Measurements from ENCODE around the gene PHF21A.
"Not testable (repeated sequence)": the region's sequence is repeated elsewhere in the genome, so short reads cannot be mapped to it uniquely, and the experiment has no call there.

PHF21A gene

DNA sequence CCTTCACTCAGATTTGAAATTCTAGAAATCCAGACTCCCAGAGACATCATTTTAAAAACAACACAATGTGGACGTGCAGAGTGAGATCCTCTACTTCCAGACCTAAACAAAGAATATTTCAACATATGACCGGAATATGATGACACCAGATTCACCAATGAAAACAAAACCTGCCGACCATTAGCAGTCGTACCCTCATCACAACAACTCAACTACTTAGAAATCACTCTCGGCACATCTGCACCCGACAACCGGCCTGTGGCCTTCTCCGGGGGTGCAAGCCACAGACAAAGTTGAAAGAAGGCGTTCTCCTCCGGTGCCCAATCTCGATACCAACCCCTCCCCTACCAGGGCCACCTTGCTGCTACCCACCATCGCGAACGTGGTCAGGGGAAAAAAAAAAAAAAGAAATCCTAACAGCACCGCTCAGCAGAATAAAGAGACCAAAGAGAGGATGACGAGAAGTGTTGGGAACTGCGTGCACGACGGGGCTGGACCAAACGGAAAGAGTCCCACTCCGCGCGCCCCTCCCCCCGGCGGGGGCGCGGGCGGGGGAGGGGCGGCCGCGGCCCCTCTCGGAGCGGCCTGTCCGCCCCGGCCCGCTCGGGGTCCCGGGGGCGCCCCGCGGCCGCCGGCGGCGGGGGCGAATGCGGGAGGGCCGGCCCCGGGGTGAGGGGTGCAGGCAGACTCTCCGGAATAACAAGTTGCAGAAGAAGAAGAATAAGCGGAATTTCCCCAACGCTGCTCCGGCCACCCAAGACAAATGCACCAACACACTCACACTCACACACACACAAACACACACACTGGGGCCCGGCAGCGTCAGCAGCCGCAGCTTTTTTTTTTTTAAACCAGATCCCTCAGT is 1.7 kb downstream of the PHF21A start:
- peak; percentile 38 for DNase-seq

DNA sequence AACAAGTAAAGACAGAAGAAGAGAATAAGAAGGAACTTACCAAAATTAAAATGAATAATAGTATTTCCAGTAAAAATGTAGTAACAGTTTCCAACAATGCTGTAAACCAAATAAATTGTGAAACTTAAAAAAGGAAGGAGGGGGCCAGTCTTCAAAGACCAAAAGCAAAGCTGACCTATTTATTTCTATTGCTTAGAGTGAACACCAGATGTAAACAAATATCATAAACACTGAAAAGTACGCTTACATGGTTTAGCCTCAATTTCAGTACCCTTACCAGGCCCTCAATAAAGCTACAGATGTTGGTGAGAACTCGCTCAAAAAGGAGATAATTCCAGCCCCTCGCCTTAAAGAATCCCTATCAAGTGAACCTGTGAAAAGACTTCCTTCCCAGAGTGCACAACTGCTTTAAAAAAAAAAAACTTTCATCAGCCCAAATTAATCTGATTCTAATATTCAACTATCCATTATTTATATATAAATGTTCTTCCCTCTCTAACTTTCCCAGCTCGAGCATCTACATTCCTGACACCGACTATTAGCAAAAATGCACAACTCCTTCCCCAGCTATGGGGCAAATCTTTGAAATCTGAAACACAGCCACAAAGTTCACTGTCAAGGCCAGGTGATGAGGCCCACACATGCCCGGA is 2.4 kb downstream of the PHF21A start:
- DNase-seq: no peak

DNA sequence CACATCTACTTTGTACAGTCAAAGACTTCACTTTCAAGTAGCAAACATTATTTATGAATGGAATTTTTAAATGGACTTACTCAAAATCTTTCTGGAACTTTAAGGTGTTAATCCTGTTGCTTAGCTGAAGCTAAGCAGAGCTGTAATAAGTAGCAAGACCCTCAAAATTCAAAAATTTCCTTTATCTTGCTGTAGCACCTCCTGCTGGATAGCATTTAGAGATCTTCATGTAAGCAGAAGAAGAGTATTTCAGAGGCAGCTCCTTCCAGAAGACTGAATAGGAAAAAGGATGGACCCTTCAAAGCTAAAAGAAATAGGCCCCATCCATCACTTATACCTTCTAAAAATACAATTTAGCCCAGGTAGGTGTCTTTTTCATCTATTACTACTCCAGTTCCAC is 3.4 kb downstream of the PHF21A start:
- no peak for DNase-seq

DNA sequence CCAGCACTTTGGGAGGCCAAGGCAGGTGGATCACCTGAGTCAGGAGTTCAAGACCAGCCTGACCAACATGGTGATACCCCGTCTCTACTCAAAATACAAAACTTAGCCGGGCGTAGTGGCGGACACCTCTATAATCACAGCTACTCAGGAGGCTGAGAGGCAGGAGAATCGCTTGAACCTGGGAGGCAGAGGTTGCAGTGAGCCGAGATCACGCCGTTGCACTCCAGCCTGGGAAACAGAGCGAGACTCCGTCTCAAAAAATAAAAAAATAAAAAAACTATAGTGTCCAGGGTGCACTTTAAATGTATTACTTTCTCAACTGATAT is 4.6 kb downstream of the PHF21A start:
- not testable (repeated sequence) for DNase-seq

DNA sequence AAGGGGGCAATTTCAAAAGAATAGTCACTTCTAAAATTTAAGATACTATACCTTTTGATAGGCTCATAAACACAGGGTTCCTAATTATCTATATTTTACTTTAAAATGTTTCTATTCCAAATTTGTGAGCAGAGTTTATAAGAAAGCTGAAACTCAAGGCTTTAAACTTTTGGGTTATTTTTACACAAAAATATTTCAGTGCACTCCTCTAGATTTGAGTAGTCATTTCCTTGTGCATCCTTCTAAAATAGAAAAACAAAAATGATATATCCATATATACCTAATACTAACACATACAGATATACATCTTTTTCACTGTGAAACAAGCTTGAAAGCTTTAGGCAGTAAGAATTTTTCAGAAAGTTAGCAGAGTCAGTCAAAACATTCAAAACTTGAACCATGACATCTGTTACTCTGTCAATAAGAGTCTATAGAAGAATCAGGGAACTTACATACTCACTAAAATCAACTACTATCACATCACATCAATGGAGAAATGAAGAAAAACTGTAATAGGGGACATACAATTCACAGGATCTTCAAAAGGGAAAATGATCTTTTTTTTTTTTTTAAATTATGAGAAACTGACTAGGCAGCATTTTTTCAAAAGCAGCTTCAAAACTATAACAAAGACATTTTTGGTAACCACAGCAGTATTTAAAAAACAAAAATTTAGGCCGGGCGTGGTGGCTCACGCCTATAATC is 5.1 kb downstream of the PHF21A start:
- no peak for DNase-seq

DNA sequence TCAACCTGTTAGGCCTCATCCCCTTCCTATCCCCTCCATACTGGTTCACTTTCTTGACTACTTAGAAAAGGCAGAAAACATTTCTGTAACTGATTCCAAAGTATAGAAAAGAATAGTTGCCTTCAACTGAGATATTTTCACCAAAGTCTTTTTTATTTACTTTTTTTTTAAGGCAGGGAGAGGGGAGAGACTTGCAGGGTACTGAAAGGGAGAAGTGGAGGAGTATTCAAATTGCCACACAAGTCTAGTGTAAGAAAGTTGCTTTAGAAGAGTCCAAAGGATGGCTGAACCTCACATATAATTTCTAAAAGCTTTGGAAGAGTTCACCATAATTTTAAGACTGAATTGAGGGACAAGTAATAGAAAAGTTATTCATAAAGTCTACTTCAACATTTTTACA is 6.3 kb downstream of the PHF21A start:
- no peak for DNase-seq

DNA sequence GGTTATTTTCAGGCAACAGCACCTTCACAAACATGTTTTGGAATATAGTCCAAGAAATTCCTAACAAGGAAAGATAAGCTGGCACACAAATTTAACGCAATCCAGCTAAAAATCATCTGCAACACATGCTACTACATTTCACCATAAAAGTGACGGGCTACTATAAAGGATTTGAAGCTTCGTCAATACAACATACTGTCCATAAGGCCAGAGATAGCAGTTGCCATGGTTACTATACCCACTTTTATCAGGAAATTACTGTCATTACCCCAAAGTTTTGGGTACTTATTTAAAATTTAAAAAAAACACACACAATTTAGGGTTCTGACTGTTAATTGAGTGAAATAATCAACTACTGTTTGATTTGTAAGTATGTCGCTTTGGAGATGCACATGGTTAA is 6.9 kb downstream of the PHF21A start:
- DNase-seq: no peak

DNA sequence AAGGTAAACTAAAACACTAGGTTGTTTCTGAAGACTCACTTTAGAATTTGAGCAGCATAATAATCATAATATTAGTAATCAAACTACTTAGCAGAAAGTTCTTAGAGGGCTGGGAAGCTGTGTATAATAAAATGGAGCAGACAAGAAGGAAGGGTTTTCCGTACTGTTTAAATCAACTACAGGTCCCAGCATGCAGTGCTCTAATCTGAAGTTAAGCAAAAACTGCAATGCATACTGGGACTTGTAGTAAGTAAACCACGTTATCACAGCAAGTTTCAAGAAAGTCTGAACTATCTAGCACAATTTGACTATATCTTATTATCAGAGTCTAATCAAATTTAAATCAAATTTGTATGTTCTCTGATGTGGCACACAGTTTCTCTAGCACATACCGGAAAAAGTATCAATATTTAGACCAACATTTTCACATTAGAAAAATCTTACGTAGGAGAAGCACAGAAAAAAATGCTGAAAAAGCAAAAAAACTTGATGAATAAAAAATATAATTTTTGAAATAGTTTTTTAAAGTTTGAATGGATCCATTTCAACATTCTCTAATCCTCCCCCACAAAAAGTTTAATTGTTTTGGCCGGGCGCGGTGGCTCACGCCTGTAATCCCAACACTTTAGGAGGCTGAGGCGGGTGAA is 8.2 kb downstream of the PHF21A start:
- DNase-seq: no peak

DNA sequence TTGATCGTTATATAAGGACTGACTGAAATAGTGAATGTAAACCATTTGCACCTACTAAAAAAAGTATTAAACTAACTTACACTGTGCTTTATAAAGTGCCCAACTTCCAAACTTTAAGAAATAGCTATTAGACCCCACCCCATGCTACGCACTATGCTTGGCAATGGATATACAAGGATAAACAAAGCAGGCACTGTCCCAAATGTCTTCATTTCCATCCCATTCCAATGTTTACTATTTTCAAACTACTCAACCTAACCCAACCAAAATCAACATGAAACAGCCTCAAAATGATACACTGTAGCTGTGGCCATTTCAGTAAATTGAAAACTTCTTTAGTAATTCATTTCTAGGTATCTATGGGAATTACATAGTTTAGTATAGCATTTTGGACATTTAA is 12.5 kb downstream of the PHF21A start:
- DNase-seq: no peak

DNA sequence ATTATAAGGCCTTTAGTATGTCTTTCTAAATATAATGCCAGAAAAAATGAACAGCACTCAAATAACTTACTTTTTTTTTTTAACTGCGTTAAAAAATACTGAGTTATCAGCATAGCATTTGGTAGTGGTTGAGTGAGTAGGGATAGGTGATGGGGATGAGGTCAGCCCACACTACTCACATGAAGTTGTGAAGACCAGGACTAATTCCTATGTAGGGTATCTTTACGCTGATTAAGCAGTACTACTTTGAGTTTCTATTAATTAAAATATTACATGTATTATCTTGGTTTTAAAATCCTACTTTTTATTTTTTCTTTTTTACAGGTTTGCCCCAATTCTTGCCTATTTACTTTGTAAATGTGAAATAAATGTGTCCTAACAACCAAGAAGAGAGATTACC is 13.5 kb downstream of the PHF21A start:
- DNase-seq: no peak

DNA sequence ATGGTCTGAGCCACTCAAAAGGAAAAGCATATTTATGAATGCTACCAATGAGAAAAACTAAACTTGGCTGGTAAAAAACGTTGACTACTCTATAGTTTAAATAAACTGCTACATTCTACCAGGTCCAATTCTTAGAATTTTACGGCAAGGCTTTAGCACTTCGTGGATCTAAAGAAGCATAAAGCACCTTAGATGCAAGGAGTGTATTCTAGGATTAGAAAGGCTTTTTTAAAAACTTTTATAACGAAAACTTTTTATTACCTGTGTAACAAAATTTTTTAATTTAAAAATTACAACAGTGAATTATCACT is 13.9 kb downstream of the PHF21A start:
- no peak for DNase-seq

DNA sequence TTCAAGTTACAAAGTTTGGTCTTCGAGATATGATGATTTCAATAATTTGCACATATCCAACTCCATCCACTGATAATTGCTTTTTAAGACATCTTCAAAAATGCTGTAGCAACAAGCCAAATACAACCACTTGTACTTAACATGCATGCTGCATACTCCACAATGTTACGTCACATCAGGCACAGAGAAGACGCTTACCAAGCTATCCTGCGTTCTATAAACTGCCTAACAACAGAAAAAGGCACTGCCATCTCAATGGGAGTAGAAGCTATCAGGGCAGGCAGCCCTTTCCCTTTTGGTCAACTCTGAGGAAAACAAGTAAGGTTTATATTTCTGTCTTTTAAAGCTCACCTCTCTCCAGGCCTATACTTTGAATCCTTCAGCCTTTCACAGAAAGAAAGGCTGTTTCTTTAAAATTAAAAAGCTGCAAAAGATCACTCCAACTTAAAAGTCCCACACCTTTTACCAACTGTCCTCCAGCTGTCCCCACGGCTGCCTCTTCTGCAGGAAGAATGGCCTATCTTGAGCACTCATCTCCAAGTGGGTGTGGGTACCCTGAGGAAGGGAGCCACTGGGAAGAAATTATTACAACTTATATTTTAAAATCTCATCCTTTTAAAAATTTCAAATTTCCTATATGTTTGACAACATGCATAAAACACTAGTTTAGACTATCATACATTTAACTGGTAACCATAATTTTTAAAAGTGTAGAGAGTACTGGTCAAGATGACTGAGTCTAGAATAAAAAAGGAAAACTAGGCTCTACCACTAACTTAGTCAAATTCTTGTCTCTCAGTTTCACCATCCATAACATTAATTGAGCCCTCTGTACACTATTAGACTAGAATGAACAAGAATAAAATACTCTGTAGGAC is 14.5 kb downstream of the PHF21A start:
- no peak for DNase-seq

DNA sequence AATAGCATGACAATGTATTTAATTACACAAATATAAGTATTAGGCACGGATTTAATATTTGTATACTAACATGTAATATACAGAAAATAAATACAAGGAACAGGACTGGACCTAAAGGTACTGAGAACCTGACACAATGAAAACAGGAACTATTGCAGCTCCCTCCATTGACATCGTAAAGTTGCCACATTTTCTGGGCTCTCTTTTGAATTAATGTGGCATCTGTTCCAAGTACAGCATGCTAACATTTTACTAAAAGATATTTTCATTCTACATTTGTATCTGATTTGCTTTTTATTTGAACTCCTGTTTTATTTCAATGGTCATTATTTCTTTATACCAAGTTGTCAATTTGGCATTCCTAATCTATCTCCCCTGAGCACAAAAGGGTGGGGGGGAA is 15.3 kb downstream of the PHF21A start:
- no peak for DNase-seq

DNA sequence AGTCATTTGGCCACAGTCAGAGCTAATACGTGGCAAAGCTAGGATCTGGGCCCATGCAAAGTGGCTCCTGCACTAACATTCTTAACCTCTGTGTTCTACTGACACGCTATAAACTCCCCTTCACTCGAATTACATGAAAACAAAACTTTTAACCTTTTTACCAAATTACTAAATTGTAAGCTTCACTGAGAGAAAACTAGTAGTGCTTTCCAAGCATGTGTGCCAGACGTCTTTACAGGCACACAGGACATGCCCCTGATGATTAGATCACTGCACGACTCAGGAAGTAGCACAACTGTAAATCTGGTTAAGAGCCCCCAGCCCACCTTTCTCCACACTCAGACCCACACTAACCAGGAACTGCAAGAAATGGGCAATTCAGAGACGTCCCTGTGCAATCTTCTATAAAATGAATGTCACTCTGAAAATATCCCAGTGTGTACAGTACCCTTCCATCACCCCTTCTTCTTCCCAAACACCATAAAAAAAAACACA is 16.1 kb downstream of the PHF21A start:
- DNase-seq: no peak

DNA sequence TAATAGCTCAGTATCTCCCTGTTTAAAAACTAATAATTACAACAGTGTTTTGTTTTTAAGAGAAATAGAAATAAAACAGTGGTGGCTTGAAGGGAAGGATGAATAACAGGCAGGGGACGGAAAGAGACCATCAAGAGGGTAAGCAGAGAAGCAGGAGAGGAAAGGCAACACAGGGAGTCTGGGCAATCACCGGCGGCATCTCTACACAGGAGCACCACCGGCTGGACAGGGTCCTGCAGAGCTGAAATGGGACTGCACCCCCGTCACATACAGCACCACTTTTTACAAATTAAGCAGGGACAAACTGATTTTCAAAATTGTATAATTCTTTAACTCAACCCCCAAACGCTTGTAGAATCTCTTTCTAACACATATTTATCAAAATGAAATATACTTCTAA is 18.4 kb downstream of the PHF21A start:
- DNase-seq: no peak

DNA sequence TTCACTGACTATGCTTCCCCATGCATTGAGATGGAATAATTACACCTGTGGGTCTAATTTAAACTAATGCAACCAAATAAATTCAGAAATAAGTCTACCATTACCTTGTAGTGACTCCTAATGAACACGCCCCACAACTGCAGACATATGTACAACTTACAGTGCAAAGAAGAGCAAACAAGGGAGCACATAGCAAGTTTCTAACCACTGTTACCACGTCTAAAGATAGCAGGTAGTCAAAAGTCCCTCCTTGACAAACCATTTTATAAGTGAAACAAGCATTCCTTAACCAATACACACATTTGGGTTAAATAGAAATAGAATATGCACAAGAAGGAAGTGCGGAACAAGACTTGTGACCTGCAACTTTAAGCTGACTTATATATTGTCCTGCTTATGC is 20.6 kb downstream of the PHF21A start:
- DNase-seq: no peak

DNA sequence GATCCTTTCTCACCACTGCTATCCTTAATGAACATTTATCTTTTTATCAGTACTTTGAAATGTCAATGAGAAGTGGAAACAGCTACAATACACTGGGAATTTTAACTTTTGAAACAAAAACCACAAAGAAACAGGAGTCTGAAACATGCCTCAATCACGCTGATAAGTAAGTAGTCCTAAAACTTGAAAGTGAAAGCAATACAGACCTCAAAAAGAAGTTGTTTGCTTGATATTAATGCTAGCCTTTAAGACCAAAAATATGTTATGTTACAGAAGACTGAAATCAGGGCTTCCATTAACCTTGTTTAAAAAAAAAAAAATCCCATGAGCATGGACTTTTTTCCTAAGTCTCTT is 21.3 kb downstream of the PHF21A start:
- DNase-seq: no peak

DNA sequence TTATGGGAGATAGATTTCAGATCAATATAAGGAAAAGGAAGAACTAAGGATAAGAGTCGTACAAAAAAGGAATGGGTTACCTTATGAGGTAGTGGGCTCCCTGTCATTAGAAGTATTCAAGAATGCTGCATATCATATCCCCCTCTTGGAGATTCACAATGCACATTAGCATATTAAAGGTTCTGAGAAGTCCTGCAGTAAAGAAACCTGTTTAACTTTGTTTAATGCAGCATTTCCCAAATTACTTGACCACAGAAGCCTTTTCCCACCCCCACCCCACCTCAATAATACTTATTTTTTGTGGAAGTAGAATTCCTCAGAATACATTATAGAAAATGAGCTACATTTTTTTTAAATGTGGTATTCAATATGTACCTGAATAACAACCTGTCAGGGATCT is 30.9 kb downstream of the PHF21A start:
- DNase-seq: no peak

DNA sequence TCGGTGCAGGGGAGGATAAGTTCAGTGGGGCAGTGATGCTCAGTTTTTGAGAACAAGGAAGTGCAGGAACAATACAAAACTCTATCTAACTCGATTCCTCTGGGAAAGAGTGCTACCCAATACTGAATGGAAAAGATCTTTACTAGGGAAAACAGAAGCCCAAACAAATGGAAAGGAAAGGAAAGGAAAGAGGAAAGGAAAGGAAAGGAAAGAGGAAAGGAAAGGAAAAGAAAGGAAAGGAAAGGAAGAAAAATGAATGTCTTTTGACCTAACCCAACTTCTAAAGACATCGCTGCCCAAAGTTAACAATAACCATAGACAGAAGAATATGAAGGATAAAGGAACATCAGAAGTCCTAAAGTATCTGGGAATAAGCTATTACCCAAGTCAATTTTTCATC is 41.6 kb downstream of the PHF21A start:
- no peak for DNase-seq

DNA sequence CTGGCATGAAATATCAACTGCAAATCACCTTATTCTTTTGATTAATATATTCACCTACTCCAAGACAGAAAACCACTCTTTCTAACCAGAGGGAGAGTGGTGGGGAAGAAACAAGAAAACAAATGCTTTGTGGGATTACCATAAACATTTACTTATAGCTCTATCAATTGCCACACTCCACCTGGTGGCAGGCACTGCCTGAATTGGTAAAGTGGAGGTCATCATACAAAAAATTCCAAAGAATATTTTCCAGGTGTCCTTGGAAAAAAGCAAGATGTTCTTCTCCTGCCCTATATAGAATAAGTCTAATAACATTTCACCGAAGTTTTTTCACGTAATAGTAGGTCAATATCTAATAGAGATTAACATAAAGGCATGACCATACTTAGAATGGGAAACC is 45.3 kb downstream of the PHF21A start:
- DNase-seq: no peak

DNA sequence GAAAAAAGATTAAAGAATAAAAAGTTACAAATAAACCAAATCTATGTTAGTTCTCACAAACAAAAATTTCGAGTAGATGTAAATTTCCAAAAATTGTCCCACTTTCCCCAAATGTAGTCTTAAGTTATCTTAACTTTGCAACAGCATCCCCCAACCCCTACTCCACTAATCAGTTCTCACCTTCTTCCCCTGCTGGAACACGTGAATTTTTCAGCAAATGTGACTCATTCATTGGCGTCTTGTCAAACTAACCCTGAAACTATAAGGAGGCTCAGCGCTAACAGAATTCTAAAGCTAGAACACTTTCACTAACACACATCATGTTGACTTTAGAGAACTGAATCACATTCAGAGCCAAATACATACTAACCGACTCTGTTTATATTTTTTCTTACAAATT is 46.1 kb downstream of the PHF21A start:
- DNase-seq: no peak

DNA sequence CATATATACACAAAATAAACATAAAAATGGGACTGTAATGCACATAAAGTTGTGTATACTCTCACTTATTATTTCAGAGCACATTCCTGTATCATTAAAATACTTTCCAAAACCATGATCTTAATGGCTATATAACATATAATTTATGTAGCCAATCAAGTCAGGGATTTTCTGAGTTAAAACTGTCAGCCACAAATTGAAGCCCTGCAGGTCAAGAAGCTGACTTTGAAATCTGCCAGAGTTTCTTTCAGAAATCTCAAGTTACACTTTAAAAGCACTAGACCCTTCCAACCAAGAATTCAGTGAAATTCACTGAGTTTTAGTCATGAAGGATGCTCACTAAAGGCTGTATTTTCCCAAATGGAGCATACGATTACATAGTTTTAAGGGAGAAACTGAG is 47.6 kb downstream of the PHF21A start:
- DNase-seq: no peak

All from stimulated activated CD4-positive, alpha-beta T cell treated with anti-CD3 and anti-CD28 coated beads, Interleukin-12 subunit alpha, Interleukin-12 subunit beta, amount 100 ng/mL, for 4 hours (primary cell).